HPDE6-E6E7 (cell line): ENCODE results near the gene TRAPPC3.

ENCODE experiments used
- DNase-seq: peaks from one replicate; pipeline ENCODE4 v3.0.0; 2011; ENCODE audit warnings: missing footprints; ENCODE audit errors: extremely low spot score

Gene TRAPPC3

GRCh38 chr1:36100376-36100775, 48.9 kb downstream of the TRAPPC3 start:
- no peak for DNase-seq

GRCh38 chr1:36099681-36100341, 49.5 kb downstream of the TRAPPC3 start:
- peak; percentile 81 for DNase-seq

GRCh38 chr1:36098650-36099365, 50.5 kb downstream of the TRAPPC3 start:
- DNase-seq: no peak

- DNase-seq: no peak
Observed at GRCh38 chr1:36097693-36098585, 51.3 kb downstream of the TRAPPC3 start.

GRCh38 chr1:36096500-36097432, 52.5 kb downstream of the TRAPPC3 start:
- DNase-seq: no peak

- DNase-seq: no peak
Observed at GRCh38 chr1:36095760-36096405, 53.4 kb downstream of the TRAPPC3 start.

- no peak for DNase-seq
Observed at GRCh38 chr1:36094621-36095061, 54.6 kb downstream of the TRAPPC3 start.

- DNase-seq: no peak
Observed at GRCh38 chr1:36093929-36094328, 55.4 kb downstream of the TRAPPC3 start.

GRCh38 chr1:36093226-36093625, 56.1 kb downstream of the TRAPPC3 start:
- no peak for DNase-seq

- DNase-seq: no peak
Observed at GRCh38 chr1:36092798-36093185, 56.5 kb downstream of the TRAPPC3 start.

- DNase-seq: no peak
Observed at GRCh38 chr1:36092166-36092797, 57.0 kb downstream of the TRAPPC3 start.

- no peak for DNase-seq
Observed at GRCh38 chr1:36091698-36092097, 57.6 kb downstream of the TRAPPC3 start.

- no peak for DNase-seq
Observed at GRCh38 chr1:36091141-36091540, 58.1 kb downstream of the TRAPPC3 start.

- no peak for DNase-seq
Observed at GRCh38 chr1:36089393-36090121, 59.7 kb downstream of the TRAPPC3 start.

GRCh38 chr1:36088577-36089392, 60.5 kb downstream of the TRAPPC3 start, which contains the start of gene ADPRS:
ADPRS (plus strand) TSS chr1:36088892; CDS start chr1:36088905, 13 bp downstream.
- peak; percentile 81 for DNase-seq

- no peak for DNase-seq
Observed at GRCh38 chr1:36088265-36088576, 61.1 kb downstream of the TRAPPC3 start.

- no peak for DNase-seq
Observed at GRCh38 chr1:36087233-36088123, 61.8 kb downstream of the TRAPPC3 start.
